H7 (cell line): ENCODE results near the gene CEP126. TPM values are rescaled to one million over a fixed set of nuclear protein-coding genes. Genes with fewer than 3 reads are reported as not detected.
A peak's percentile ranks its signal among the peaks of the same experiment; 100 is the strongest.

Source experiments
- DNase-seq: peaks from one replicate; pipeline ENCODE4 v3.0.0; 2012
- H3K27me3 ChIP-seq: 2 replicates; pipeline ENCODE4 v1.6.0; 2011; ENCODE audit warnings: mild to moderate bottlenecking, low read length; ENCODE audit not compliant: control insufficient read depth, insufficient read depth
- H3K36me3 ChIP-seq: replicated peaks from 2 replicates; pipeline ENCODE4 v1.5.1; 2011; ENCODE audit warnings: low read length; ENCODE audit not compliant: control insufficient read depth, insufficient read depth
- H3K4me3 ChIP-seq: 2 replicates; pipeline ENCODE4 v1.5.1; 2011; ENCODE audit warnings: low read depth, mild to moderate bottlenecking, control low read depth, low read length, moderate library complexity; ENCODE audit not compliant: insufficient read depth
- total RNA-seq: library from RNA; depleted of rRNA; stranded (reverse); fragments of >200 nt; shearing (Covaris generic); gene quantifications from 2 replicates; pipeline ENCODE4 v1.2.3, GENCODE V29; 2014; rRNA removed

Gene CEP126
- total RNA-seq, 1 experiment from 2014 or later, result 0.59 TPM

DNA sequence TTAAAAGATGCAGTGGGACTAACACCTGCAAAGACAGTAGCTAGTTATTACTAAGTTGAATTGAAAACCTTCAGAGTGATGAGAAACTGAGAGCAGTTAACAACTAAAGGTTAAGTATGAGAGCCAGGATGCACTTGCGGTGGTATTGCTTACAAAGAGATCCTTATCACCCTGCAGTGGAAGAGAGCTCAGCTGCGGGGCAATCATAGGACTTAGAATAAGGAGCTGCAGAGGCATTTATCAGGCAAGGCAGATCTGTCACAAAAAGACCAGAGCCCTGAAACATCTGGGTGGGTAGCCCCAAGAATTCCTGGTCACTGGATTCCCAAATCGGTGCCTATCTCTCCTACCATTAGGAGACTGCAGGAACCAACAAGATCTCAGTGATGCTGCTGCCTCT lies 98.1 kb downstream of the CEP126 start:
- Histone ChIP-seq H3K27me3 (no peaks in the 10 kb centered on the region), H3K4me3 (no peak overlapping the region), H3K36me3 (no peaks in the 10 kb centered on the region)
- DNase-seq, result no peak

DNA sequence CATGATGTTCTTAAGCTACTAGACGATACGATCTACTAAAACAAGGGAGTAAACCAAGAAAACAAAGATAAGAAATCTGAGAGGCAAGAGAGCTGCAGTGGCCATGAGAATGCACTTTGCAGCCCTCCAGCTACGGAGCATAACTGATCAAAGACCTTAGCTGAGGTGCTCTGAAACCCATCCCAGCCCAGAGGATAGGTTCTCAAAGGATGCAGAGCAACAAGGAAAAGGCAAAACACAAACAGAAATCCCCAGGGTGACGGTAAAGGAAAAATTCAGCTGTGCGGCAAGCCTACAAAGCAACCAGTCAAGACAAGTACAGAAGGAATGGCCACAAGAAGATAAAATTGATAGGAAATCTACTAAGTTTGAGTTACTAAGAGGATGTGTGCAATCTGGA lies 99.9 kb downstream of the CEP126 start:
- no peak for DNase-seq
- Histone ChIP-seq H3K36me3 (no peaks in the 10 kb centered on the region), H3K27me3 (no peaks in the 10 kb centered on the region), H3K4me3 (no peak overlapping the region)

- H3K4me3 ChIP-seq, result no peak overlapping the region
- H3K36me3 ChIP-seq, result no peaks in the 10 kb centered on the region
- DNase-seq, result no peak
- no peaks in the 10 kb centered on the region for H3K27me3 ChIP-seq
Measured at GRCh38 chr11:102017026-102017425, 102.2 kb downstream of the CEP126 start.

GRCh38 chr11:102026217-102026616 lies 111.4 kb downstream of the CEP126 start:
- no peaks in the 10 kb centered on the region for H3K27me3 ChIP-seq
- H3K4me3 ChIP-seq, result no peak overlapping the region
- DNase-seq, result no peak
- H3K36me3 ChIP-seq, result no peaks in the 10 kb centered on the region

DNA sequence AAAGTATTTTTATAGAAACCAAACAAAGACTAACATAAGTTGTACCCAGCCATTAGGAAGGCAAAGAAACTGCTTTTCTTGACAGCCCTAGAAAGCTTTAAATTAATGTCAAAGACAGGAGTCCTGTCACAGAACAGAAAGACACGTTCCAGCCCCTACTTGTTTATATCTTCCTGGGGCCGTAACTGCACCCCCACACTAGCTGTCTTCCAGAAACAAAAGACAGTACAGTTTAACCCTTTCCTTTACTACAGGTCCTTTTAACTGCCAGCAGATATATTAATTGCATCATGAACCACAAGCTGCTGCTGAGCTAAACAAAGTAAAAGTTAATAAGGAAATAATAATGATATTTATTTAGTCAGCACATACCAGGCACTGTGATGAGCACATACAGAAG lies 112.1 kb downstream of the CEP126 start:
- H3K4me3 ChIP-seq, result no peak overlapping the region
- H3K27me3 ChIP-seq, result no peaks in the 10 kb centered on the region
- H3K36me3 ChIP-seq, result no peaks in the 10 kb centered on the region
- DNase-seq, result no peak

DNA sequence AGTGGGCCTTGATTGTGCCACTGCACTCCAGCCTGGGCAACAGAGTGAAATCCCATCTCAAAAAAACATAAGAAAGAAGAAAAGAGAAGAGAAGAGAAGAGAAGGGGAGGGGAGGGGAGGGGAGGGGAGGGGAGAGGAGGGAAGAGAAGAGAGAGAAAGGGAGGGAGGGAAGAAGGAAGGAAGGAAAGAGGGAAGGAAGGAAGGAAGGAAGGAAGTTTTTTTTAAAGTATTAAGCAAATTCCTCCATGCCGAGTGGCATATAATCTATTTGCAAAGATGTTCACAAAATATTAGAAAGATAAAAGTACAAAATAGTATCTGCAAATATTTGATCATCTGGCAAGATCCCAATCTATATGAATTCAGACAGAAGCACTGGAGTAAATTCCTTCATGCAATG lies 121.9 kb downstream of the CEP126 start:
- DNase-seq, result no peak
- H3K36me3 ChIP-seq, result no peaks in the 10 kb centered on the region
- no peaks in the 10 kb centered on the region for H3K27me3 ChIP-seq
- H3K4me3 ChIP-seq, result no peak overlapping the region

DNA sequence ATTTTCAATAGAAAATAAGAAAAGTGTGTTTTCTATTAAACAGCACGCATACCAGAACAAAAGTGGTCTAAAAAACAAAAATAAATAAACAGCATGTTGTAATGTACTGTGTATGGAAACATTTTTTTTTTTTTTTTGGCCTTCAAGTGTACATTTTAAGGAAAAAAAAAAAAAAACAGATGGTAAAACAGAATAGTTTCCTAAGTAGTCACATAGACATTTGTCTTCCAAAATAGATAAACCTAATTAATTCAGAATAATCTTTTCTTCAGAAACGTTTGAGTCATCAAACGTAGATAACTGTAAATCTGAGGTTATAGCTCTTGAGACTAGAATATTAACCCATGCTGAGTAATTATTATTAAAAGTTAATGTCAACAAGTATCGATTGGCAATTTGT lies 132.0 kb downstream of the CEP126 start:
- Histone ChIP-seq H3K4me3 (peak overlapping the region; percentile 56), H3K27me3 (peaks cover 9% of the 10 kb centered on the region), H3K36me3 (no peaks in the 10 kb centered on the region)
- no peak for DNase-seq

GRCh38 chr11:102047305-102047924 lies 132.6 kb downstream of the CEP126 start, which contains the start of gene CFAP300:
Gene CFAP300, plus strand, starts transcription at chr11:102047437. Its CDS starts 34 bp downstream, at chr11:102047471.
- DNase-seq, result peak; percentile 89
- H3K27me3 ChIP-seq, result peaks cover 9% of the 10 kb centered on the region

More at GRCh38 chr11:102047305-102047924, 132.6 kb downstream of the CEP126 start, which contains the start of gene CFAP300:
- H3K36me3 ChIP-seq, result no peaks in the 10 kb centered on the region
- H3K4me3 ChIP-seq, result peak within 1 kb of the TSS; percentile 56

Other genes with a start within 250 kb of the CEP126 start
- not detected in 2 replicates for gene ANGPTL5, start 1.5 kb downstream of the CEP126 start, total RNA-seq
- gene CFAP300, start 132.4 kb downstream of the CEP126 start, total RNA-seq, result 0.35 and 1.7 TPM in 2 replicates
- 76.2 and 80.5 TPM in 2 replicates for gene YAP1, start 195.4 kb downstream of the CEP126 start, total RNA-seq